Measurements from ENCODE around the gene ADARB1. TPM values are rescaled to one million over a fixed set of nuclear protein-coding genes. Genes with fewer than 3 reads are reported as not detected.

Gene ADARB1
- total RNA-seq, 3 donors from 2014 or later (not counting 1 experiment from before 2014, with no cell fraction given): 20.7 to 28.0 (median 26.6) TPM

DNA sequence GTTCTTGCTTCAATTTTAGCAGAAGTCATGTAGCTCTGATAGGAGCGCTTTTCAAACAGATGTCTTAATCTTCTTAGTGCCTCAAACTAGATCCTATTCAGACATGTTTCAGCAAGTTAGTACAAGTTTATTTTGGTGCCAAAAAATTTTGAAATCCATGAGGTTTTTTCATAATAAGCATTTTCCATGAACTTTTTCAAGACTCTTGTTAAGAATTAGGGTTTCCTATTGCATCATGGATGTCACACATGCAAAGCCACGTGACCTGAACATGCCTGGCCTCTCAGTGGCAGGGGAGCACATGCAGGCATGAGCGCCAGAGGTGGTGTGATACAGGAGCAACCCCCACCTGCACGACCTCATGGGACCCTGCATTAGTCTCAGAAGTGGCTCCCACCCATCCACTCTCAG is 145.7 kb downstream of the ADARB1 start:
- Histone ChIP-seq H3K27ac (ENCODE audit: low read length) (no peak overlapping the region), H3K27me3 (ENCODE audit: control insufficient read depth, insufficient read depth, low read length) (no peaks in the 10 kb centered on the region), H3K4me1 (ENCODE audit: control insufficient read depth, insufficient read depth, low read length) (no peaks in the 10 kb centered on the region), H3K9me3 (ENCODE audit: control insufficient read depth, insufficient read depth, low read length) (no peaks in the 10 kb centered on the region), H3K4me3 (ENCODE audit: low read length) (no peak overlapping the region), H3K36me3 (ENCODE audit: control insufficient read depth, insufficient read depth, low read length) (peaks cover 5% of the 10 kb centered on the region)
- peaks cover 8 to 10% of the 10 kb centered on the region in 2 donors for H3K9me3 Mint-ChIP-seq
- DNase-seq (no peak), ATAC-seq (peak in 1 of 3 donors; percentile 28)
- H3K4me1 Mint-ChIP-seq: no peaks in the 10 kb centered on the region
- intact Hi-C loops (cut with micrococcal nuclease): no loop called here
- 89% methylated on average over 4 of the region's 4 CpGs for WGBS (ENCODE audit: insufficient coverage)
- peaks cover under 1 to 6% of the 10 kb centered on the region in 2 donors for H3K27me3 Mint-ChIP-seq (ENCODE audit: low read depth in 2 of 2)
- TF ChIP-seq, protein P1, sequence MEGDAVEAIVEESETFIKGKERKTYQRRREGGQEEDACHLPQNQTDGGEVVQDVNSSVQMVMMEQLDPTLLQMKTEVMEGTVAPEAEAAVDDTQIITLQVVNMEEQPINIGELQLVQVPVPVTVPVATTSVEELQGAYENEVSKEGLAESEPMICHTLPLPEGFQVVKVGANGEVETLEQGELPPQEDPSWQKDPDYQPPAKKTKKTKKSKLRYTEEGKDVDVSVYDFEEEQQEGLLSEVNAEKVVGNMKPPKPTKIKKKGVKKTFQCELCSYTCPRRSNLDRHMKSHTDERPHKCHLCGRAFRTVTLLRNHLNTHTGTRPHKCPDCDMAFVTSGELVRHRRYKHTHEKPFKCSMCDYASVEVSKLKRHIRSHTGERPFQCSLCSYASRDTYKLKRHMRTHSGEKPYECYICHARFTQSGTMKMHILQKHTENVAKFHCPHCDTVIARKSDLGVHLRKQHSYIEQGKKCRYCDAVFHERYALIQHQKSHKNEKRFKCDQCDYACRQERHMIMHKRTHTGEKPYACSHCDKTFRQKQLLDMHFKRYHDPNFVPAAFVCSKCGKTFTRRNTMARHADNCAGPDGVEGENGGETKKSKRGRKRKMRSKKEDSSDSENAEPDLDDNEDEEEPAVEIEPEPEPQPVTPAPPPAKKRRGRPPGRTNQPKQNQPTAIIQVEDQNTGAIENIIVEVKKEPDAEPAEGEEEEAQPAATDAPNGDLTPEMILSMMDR (IDR thresholded peaks at IDR 0.05): no peak
- H3K4me3 Mint-ChIP-seq: no peak overlapping the region
- no peak overlapping the region for H3K27ac Mint-ChIP-seq
- H3K36me3 Mint-ChIP-seq: peaks cover 25% of the 10 kb centered on the region

DNA sequence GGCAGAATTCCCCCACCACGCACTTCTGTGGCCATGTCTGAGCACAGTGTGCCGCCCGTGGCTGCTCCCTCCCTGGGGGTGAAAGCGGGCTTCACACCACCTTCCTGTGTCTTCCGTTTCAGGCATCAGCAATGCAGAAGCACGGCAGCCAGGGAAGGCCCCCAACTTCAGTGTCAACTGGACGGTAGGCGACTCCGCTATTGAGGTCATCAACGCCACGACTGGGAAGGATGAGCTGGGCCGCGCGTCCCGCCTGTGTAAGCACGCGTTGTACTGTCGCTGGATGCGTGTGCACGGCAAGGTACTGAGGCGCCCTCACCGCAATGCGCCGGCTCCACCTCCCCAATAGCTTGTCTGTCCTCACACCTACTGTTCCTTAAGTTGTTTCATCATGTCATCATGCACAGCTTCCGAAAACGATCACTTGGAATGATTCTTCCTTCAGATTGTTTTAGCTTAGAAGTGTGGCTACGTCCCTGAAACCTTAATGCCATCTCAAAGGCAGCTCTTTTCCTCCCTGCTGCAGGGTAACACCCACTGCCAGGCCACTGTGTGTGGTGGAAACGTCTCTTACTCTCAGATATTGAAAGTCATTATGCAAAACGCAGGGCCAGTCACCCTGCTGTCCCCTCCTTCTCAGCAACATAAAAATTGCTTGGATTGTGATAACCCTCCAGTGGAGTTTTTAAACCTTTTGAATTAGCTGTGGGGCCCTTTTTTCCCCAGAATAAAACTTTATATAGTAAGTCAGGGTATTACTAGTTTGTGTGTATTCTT is 146.5 kb downstream of the ADARB1 start:
- no peak overlapping the region for H3K4me3 Mint-ChIP-seq
- H3K36me3 Mint-ChIP-seq: peaks cover 25% of the 10 kb centered on the region
- TF ChIP-seq, protein P1 (IDR thresholded peaks at IDR 0.05): no peak
- H3K27me3 ChIP-seq (ENCODE audit: control insufficient read depth, insufficient read depth, low read length): no peaks in the 10 kb centered on the region
- intact Hi-C loops (cut with micrococcal nuclease): no loop called here
- peaks cover 5% of the 10 kb centered on the region for H3K36me3 ChIP-seq (ENCODE audit: control insufficient read depth, insufficient read depth, low read length)
- ATAC-seq (no peak), DNase-seq (no peak)
- peaks cover 8 to 10% of the 10 kb centered on the region in 2 donors for H3K9me3 Mint-ChIP-seq
- no peak overlapping the region for H3K27ac ChIP-seq (ENCODE audit: low read length)
- peaks cover 6% of the 10 kb centered on the region for H3K4me1 ChIP-seq (ENCODE audit: control insufficient read depth, insufficient read depth, low read length)
- no peak overlapping the region for H3K27ac Mint-ChIP-seq
- no peaks in the 10 kb centered on the region for H3K4me1 Mint-ChIP-seq
- no peaks in the 10 kb centered on the region for H3K9me3 ChIP-seq (ENCODE audit: control insufficient read depth, insufficient read depth, low read length)
- peaks cover 8 to 15% of the 10 kb centered on the region in 2 donors for H3K27me3 Mint-ChIP-seq (ENCODE audit: low read depth in 2 of 2)
- H3K4me3 ChIP-seq (ENCODE audit: low read length): no peak overlapping the region
- 93% methylated on average over 29 of the region's 29 CpGs for WGBS (ENCODE audit: insufficient coverage)

DNA sequence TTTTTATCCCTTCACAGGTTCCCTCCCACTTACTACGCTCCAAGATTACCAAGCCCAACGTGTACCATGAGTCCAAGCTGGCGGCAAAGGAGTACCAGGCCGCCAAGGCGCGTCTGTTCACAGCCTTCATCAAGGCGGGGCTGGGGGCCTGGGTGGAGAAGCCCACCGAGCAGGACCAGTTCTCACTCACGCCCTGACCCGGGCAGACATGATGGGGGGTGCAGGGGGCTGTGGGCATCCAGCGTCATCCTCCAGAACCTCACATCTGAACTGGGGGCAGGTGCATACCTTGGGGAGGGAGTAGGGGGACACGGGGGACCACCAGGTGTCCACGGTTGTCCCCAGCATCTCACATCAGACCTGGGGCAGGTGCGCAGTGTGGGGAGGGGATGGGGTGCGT is 147.6 kb downstream of the ADARB1 start:
- Mint-ChIP-seq H3K4me1 (peaks cover 7 to 10% of the 10 kb centered on the region in 2 donors), H3K27me3 (ENCODE audit: low read depth in 2 of 2) (peaks cover 14 to 24% of the 10 kb centered on the region in 2 donors), H3K36me3 (peaks cover 19% of the 10 kb centered on the region), H3K4me3 (no peak overlapping the region), H3K27ac (no peak overlapping the region), H3K9me3 (peaks cover 6 to 8% of the 10 kb centered on the region in 2 donors)
- no peak for ATAC-seq
- peaks cover 5% of the 10 kb centered on the region for H3K36me3 ChIP-seq (ENCODE audit: control insufficient read depth, insufficient read depth, low read length)
- no peak overlapping the region for H3K4me3 ChIP-seq (ENCODE audit: low read length)
- TF ChIP-seq, protein P1 (IDR thresholded peaks at IDR 0.05): no peak
- intact Hi-C loops (cut with micrococcal nuclease): no loop called here
- no peak for DNase-seq
- H3K27me3 ChIP-seq (ENCODE audit: control insufficient read depth, insufficient read depth, low read length): no peaks in the 10 kb centered on the region
- peaks cover 17% of the 10 kb centered on the region for H3K4me1 ChIP-seq (ENCODE audit: control insufficient read depth, insufficient read depth, low read length)
- H3K27ac ChIP-seq (ENCODE audit: low read length): no peak overlapping the region
- 98% methylated on average over 15 of the region's 15 CpGs for WGBS (ENCODE audit: insufficient coverage)
- no peaks in the 10 kb centered on the region for H3K9me3 ChIP-seq (ENCODE audit: control insufficient read depth, insufficient read depth, low read length)
